A673 (cell line): ENCODE data around the gene AQP12A. TPM values are rescaled to one million over a fixed set of nuclear protein-coding genes. Genes with fewer than 3 reads are reported as not detected.

Experiments used
- BruUV-seq: library from RNA; stranded (reverse); fragments of 400-500 nt; replicated peaks from 2 replicates; lab custom pipeline; 2021; lab: Mats Ljungman, UMichigan
- CTCF ChIA-PET: fragments of 300-600 bp; sonication (Branson Sonifier 250); formaldehyde crosslinking; loops from one replicate; lab custom pipeline; 2022; ENCODE audit warnings: antibody characterized with exemption; lab: Charles Lee
- POLR2A ChIA-PET: fragments of 300-600 bp; sonication (Branson Sonifier 250); formaldehyde crosslinking; loops from one replicate; lab custom pipeline; 2022; ENCODE audit warnings: antibody characterized with exemption; ENCODE audit not compliant: low non-redundant PET; lab: Charles Lee
- DNase-seq: peaks from one replicate; pipeline ENCODE4 v3.0.0-alpha.2; 2015; ENCODE audit warnings: low spot score
- H3K27ac ChIP-seq: fragments of 200-600 bp; sonication (generic); 2 replicates; pipeline ENCODE4 v1.5.1; 2016; ENCODE audit warnings: mixed run types, low read depth, mild to moderate bottlenecking, mixed read lengths, antibody characterized with exemption, low read length; ENCODE audit not compliant: poor library complexity, severe bottlenecking
- H3K27me3 ChIP-seq: fragments of 200-600 bp; sonication (generic); replicated peaks from 2 replicates; pipeline ENCODE4 v1.6.1; 2017; ENCODE audit warnings: mixed run types, low read depth, mild to moderate bottlenecking, mixed read lengths, antibody characterized with exemption, low read length; ENCODE audit not compliant: insufficient read depth, poor library complexity
- H3K36me3 ChIP-seq: fragments of 200-600 bp; sonication (generic); 2 replicates; pipeline ENCODE4 v1.6.1; 2016; ENCODE audit warnings: mixed run types, mild to moderate bottlenecking, mixed read lengths, antibody characterized with exemption, low read length; ENCODE audit not compliant: insufficient read depth, poor library complexity, severe bottlenecking
- H3K4me1 ChIP-seq: fragments of 200-600 bp; sonication (generic); 2 replicates; pipeline ENCODE4 v1.6.1; 2017; ENCODE audit warnings: mixed run types, mild to moderate bottlenecking, mixed read lengths, antibody characterized with exemption, low read length; ENCODE audit not compliant: insufficient read depth, poor library complexity, severe bottlenecking
- H3K4me3 ChIP-seq: fragments of 200-600 bp; sonication (generic); 2 replicates; pipeline ENCODE4 v1.5.1; 2016; ENCODE audit warnings: low read depth, mixed run types, mild to moderate bottlenecking, mixed read lengths, low read length; ENCODE audit not compliant: poor library complexity, severe bottlenecking
- H3K9me3 ChIP-seq: fragments of 200-600 bp; sonication (generic); 2 replicates; pipeline ENCODE4 v1.6.1; 2016; ENCODE audit warnings: mixed run types, low read depth, mild to moderate bottlenecking, mixed read lengths, antibody characterized with exemption, low read length; ENCODE audit not compliant: poor library complexity, severe bottlenecking
- EZH2 ChIP-seq: fragments of 200-600 bp; sonication (generic); IDR thresholded peaks from 2 replicates; pipeline ENCODE4 v1.6.1; 2017; ENCODE audit warnings: borderline replicate concordance, low read depth, mild to moderate bottlenecking, mixed read lengths, antibody characterized with exemption, low read length; ENCODE audit not compliant: poor library complexity, severe bottlenecking
- intact Hi-C: fragments of 100-400 bp; cut with micrococcal nuclease; formaldehyde crosslinking; loops from one replicate; pipeline ENCODE4 v1.10.0; 2022; ENCODE audit not compliant: unreplicated experiment
- total RNA-seq: library from RNA; stranded (reverse); gene quantifications from 2 replicates; pipeline ENCODE4 v1.2.3, GENCODE V29; 2021
- TF ChIP-seq, protein P1 (sequence below): fragments of 300-800, 200-600 bp; sonication (generic); conservative IDR thresholded peaks from 2 replicates; pipeline ENCODE4 v1.5.1; 2017; ENCODE audit warnings: low read depth, mild to moderate bottlenecking, antibody characterized with exemption, low read length, moderate library complexity, mixed read lengths

The AQP12A gene
- total RNA-seq, 1 experiment from 2014 or later = not detected

DNA sequence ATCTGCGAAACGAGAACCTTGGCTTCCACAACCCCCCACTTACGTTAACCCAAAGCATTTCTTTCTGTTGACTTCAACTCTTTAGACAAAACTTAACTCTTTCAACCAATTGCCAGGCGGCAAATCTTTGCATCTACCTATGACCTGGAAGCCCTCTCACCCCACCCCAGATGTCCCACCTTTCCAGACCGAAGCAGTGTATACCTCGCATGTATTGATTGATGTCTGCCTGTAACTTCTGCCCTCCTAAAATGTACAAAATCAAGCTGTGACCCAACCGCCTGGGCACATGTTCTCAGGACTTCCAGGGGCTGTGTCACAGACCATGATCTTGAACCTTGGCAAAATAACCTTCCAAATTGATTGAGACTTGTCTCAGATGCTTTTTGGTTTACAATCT is 21.3 kb upstream of the AQP12A start:
- intact Hi-C loops = no loop called here
- CTCF ChIA-PET = no interaction called here
- TF ChIP-seq, protein P1, sequence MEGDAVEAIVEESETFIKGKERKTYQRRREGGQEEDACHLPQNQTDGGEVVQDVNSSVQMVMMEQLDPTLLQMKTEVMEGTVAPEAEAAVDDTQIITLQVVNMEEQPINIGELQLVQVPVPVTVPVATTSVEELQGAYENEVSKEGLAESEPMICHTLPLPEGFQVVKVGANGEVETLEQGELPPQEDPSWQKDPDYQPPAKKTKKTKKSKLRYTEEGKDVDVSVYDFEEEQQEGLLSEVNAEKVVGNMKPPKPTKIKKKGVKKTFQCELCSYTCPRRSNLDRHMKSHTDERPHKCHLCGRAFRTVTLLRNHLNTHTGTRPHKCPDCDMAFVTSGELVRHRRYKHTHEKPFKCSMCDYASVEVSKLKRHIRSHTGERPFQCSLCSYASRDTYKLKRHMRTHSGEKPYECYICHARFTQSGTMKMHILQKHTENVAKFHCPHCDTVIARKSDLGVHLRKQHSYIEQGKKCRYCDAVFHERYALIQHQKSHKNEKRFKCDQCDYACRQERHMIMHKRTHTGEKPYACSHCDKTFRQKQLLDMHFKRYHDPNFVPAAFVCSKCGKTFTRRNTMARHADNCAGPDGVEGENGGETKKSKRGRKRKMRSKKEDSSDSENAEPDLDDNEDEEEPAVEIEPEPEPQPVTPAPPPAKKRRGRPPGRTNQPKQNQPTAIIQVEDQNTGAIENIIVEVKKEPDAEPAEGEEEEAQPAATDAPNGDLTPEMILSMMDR = no peak
- TF ChIP-seq EZH2 = no peak
- Histone ChIP-seq H3K4me3 (no peak overlapping the region), H3K4me1 (no peaks in the 10 kb centered on the region), H3K27ac (no peak overlapping the region), H3K9me3 (peaks cover 4% of the 10 kb centered on the region), H3K36me3 (no peaks in the 10 kb centered on the region), H3K27me3 (peaks cover 77% of the 10 kb centered on the region)
- DNase-seq = no peak
- no TSS peak for BruUV-seq
- POLR2A ChIA-PET = no interaction called here

DNA sequence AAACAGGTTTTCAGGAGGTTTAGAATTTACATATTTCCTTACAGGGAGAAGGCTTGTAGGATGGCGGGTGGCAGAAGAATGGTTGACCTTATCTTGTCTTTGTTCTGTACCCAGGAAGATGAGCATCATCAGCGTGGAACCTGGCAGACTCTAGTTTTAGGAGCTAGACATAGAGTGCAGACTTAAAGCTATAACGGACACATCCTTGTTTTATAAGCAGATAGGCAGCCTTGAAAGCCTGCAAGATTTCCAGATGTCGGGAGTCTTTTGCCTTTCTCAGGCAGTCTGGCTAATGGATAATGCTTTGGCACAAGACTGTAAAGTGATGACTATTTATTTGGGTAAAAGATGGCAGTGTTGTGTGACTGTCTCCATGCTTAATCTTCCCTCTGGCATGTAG is 20.7 kb upstream of the AQP12A start:
- intact Hi-C loops = no loop called here
- Histone ChIP-seq H3K27me3 (peaks cover 72% of the 10 kb centered on the region), H3K9me3 (no peaks in the 10 kb centered on the region), H3K4me1 (no peaks in the 10 kb centered on the region), H3K27ac (no peak overlapping the region), H3K36me3 (no peaks in the 10 kb centered on the region), H3K4me3 (no peak overlapping the region)
- BruUV-seq = no TSS peak
- ChIA-PET POLR2A (no interaction called here), CTCF (no interaction called here)
- DNase-seq = no peak
- no peak for TF ChIP-seq EZH2
- TF ChIP-seq, protein P1 = no peak

DNA sequence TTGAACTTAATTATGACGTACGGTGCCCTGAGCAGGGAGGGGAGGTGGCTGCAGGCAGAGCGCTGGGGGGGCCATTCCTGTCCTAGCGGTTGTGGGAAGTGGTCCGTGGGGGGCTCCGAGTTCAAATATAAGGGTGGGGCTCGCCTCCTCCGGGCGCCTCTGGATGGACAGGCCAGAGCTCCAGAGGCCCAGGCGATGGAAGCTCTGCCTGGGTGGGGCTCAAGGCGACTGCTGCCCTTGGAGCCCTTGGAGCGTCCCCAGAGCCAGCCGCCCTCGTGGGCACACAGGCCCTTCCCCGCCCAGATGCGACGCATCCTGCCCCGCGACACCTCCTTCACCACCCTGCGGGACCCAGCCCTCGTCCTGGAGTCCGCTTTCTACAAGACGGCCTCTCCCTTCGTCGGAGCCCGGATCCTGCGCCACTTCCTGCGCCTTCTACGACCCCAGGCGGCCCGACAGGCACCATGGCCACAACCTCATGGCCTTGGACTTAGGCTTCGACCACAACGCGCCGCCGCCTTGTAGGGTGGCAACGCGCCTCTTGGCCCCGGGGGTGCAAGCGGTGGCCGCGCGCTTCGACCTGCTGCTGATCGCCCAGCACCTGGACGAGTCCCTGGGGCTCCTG is 19.5 kb upstream of the AQP12A start:
- POLR2A ChIA-PET = no interaction called here
- CTCF ChIA-PET = no interaction called here
- Histone ChIP-seq H3K27ac (no peak overlapping the region), H3K4me1 (no peaks in the 10 kb centered on the region), H3K27me3 (peaks cover 59% of the 10 kb centered on the region), H3K36me3 (no peaks in the 10 kb centered on the region), H3K9me3 (no peaks in the 10 kb centered on the region), H3K4me3 (no peak overlapping the region)
- BruUV-seq = no TSS peak
- TF ChIP-seq, protein P1 = no peak
- no peak for TF ChIP-seq EZH2
- DNase-seq = no peak
- intact Hi-C loops = no loop called here
